WI38 (cell line): ENCODE results near the gene PDAP1.
"Not testable (repeated sequence)": the region's sequence is repeated elsewhere in the genome, so short reads cannot be mapped to it uniquely, and the experiment has no call there.

Source experiments
- H3K4me3 ChIP-seq: 2 replicates; pipeline ENCODE4 v1.5.1; 2011; ENCODE audit warnings: low read depth, mild to moderate bottlenecking, control low read depth, low read length
- CTCF ChIP-seq: IDR thresholded peaks from 2 replicates; pipeline ENCODE4 v1.5.1; 2012; ENCODE audit warnings: low read depth, mild to moderate bottlenecking, control low read depth, low read length

The PDAP1 gene

DNA sequence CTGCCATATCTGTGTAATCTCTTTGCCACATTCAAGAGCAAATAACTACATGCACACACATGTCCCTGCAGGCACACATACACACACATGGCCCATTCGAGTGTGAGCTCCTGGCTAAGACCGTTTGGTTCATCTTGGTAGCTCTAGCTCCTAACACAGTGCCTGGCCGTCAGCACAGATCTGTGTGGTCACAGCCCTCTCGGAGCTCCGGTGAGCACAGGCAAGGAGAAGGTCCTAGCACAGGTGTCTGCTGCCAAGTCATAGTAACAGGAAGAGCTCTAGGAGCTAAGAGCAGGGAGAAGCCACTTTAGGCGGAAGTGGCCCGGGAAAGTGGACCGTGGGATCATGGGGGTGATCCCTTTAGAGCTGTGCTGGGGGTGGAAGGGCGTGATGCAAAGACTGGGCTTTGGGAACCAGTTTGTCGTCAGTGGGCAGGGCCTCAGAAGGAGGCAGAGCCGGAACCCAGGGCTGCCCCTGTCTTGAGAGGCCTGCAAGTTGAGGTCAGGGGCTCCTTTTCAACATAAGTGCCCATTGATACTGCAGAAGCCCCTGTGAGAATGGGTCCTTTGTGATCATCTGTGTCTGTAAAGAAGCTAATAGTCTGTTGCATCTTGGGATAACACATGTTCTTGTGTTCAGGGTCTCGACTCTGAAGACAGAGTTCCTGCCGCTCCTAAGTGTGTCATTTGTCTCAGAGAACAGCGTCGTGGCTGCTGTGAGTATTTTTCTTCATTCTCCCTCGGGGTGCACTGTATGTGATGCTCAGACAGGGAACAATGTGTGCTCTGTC lies 50.5 kb downstream of the PDAP1 start:
- TF ChIP-seq CTCF: no peak

DNA sequence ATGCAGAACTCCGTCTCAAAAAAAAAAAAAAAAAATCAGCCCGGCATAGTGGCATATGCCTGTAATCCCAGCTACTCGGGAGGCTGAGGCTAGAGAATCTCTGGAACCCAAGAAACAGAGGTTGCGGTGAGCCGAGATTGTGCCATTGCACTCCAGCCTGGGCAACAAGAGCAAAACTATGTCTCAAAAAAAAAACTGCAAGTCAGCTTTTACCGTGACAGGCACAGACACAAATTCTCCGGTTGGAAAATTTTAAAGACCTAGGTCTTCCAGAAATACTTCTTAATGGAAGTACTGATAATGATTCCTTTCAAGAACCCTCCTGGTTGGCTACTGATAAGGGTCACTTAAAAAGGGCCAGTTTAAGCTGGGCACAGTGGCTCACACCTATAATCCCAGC lies 53.3 kb downstream of the PDAP1 start:
- TF ChIP-seq CTCF: no peak
- H3K4me3 ChIP-seq: no peak overlapping the region

More for the DNA sequence above, 50.5 kb downstream of the PDAP1 start:
- H3K4me3 ChIP-seq: no peak overlapping the region

DNA sequence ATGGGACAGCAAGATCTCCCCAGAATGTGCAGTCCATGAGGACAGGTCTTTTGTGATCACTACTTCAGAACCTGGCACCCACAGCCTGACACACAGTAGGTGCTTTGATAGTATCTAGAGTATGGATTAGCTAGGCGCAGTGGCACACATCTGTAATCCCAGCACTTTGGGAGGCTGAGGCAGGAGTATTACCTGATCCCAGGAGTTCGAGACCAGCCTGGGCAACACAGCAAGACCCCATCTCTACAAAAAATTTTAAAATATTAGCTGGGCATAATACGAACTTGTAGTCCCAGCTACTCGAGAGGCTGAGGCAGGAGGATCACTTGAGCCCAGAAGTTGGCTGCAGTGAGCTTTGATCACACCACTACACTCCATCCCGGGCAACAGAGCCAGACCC lies 56.1 kb downstream of the PDAP1 start:
- TF ChIP-seq CTCF: no peak
- no peak overlapping the region for H3K4me3 ChIP-seq

GRCh38 chr7:99350641-99351040 lies 57.8 kb downstream of the PDAP1 start:
- H3K4me3 ChIP-seq: not testable (repeated sequence)
